ENCODE data around the gene SCAI.

DNA sequence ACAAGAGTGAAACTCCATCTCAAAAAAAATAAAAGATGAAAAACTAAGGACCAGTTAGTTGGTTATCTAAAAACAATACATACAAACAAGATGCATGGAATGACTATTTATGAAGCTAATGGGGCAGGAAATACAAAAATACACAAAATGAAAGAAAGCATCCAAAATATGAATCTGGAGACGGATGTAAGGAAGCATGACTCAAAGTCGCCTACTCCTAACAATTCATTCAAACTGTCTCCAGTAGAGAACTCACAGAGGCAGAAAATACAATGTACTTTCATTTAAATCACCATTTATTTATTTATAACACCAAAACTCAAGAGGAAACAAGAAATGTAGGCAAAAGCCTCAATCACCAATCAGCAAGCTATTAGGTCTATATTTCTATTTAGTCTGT lies 68.4 kb downstream of the SCAI start:
- no peak for TF ChIP-seq POLR2A (IDR thresholded peaks at IDR 0.05)
- no peak for TF ChIP-seq CTCF (IDR thresholded peaks at IDR 0.05)

All from thyroid gland (tissue), 4 donors.